ENCODE measurements around the gene C1orf141.

DNA sequence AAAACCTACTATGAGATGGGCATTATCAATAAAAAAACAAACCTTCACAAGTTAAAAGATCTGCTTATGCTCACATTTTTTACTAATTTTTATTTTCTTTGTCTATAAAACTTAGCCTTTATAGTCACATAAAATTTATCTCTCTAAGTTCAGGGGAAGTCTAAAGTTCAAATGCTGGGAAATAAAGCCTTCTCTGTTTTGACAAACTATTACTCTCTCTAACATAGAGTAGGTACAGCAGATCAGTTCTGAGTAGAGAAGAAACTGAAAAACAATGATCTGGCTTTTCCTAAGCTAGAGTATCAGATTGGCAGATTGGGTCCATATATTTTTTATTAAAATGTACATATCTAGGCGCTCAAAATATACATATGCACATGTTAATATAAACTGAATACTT, 31.2 kb downstream of the C1orf141 start:
- TF ChIP-seq, protein P1, sequence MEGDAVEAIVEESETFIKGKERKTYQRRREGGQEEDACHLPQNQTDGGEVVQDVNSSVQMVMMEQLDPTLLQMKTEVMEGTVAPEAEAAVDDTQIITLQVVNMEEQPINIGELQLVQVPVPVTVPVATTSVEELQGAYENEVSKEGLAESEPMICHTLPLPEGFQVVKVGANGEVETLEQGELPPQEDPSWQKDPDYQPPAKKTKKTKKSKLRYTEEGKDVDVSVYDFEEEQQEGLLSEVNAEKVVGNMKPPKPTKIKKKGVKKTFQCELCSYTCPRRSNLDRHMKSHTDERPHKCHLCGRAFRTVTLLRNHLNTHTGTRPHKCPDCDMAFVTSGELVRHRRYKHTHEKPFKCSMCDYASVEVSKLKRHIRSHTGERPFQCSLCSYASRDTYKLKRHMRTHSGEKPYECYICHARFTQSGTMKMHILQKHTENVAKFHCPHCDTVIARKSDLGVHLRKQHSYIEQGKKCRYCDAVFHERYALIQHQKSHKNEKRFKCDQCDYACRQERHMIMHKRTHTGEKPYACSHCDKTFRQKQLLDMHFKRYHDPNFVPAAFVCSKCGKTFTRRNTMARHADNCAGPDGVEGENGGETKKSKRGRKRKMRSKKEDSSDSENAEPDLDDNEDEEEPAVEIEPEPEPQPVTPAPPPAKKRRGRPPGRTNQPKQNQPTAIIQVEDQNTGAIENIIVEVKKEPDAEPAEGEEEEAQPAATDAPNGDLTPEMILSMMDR (IDR thresholded peaks at IDR 0.05): no peak
- TF ChIP-seq POLR2A (IDR thresholded peaks at IDR 0.05) (no peak), POLR2AphosphoS5 (IDR thresholded peaks at IDR 0.05) (no peak), EP300 (IDR thresholded peaks at IDR 0.05) (no peak)
